Ovary (tissue), 3 donors: ENCODE results near the gene OR4K5.

ENCODE experiments used
- CTCF ChIP-seq, 3 donors: fragments of 450-650 bp in 2 of 3; fragments of 200-600 bp in 1 of 3; IDR thresholded peaks; one replicate each; pipeline versions ENCODE4 v1.5.1 to v1.8.0; 2016 to 2022; ENCODE audit warnings: antibody characterized with exemption in 3 of 3, mild to moderate bottlenecking in 1 of 3
- POLR2A ChIP-seq: fragments of 450-650 bp; IDR thresholded peaks from one replicate; pipeline ENCODE4 v1.6.1; 2017; ENCODE audit warnings: antibody characterized with exemption, mild to moderate bottlenecking, moderate library complexity
- donor health status: DM: no; HTN: no; CAD: no.

- no peak for TF ChIP-seq CTCF (IDR thresholded peaks at IDR 0.05)
- no peak for TF ChIP-seq POLR2A
Observed at GRCh38 chr14:19941668-19942067, 21.3 kb downstream of the OR4K5 start.
